ENCODE data around the gene BPIFB1. TPM values are rescaled to one million over a fixed set of nuclear protein-coding genes. Genes with fewer than 3 reads are reported as not detected.

Gene BPIFB1
- polyA plus RNA-seq, 1 donor (not counting 4 experiments of a cell fraction or from before 2014, with no cell fraction given), result not detected

- H3K4me1 ChIP-seq (ENCODE audit: control insufficient read depth, extremely low read depth, insufficient read depth, low read length), result no peaks in the 10 kb centered on the region
- DNase-seq (ENCODE audit: low read depth, low spot score), result no peak
- H3K9ac ChIP-seq (ENCODE audit: control insufficient read depth, extremely low read depth, insufficient read depth, low read length), result no peak overlapping the region
- H4K20me1 ChIP-seq (ENCODE audit: control insufficient read depth, extremely low read depth, insufficient read depth, low read length), result no peaks in the 10 kb centered on the region
- no peak overlapping the region for H3K4me3 ChIP-seq (ENCODE audit: control insufficient read depth in 2 of 3, extremely low read depth in 1 of 3, insufficient read depth in 2 of 3, low read depth in 1 of 3, low read length in 3 of 3)
- no peaks in the 10 kb centered on the region for H3K27me3 ChIP-seq (ENCODE audit: control insufficient read depth, extremely low read depth, insufficient read depth, low read length)
- TF ChIP-seq CTCF (optimal IDR thresholded peaks at IDR 0.05 in 1 of 3, IDR thresholded peaks at IDR 0.05 in 1 of 3, conservative IDR thresholded peaks at IDR 0.05 in 1 of 3; ENCODE audit: extremely low read depth in 1 of 3, insufficient read depth in 2 of 3, low read length in 3 of 3), result no peak
- TF ChIP-seq EZH2 (IDR thresholded peaks at IDR 0.05; ENCODE audit: low read length), result no peak
- no peaks in the 10 kb centered on the region for H3K36me3 ChIP-seq (ENCODE audit: control insufficient read depth in 2 of 2, extremely low read depth in 1 of 2, insufficient read depth in 2 of 2, low read length in 2 of 2)
- H3K79me2 ChIP-seq (ENCODE audit: control insufficient read depth, insufficient read depth, low read length), result no peaks in the 10 kb centered on the region
- no peak overlapping the region for H3K4me2 ChIP-seq (ENCODE audit: control insufficient read depth, extremely low read depth, insufficient read depth, low read depth, low read length)
- H3K9me1 ChIP-seq (ENCODE audit: control insufficient read depth, extremely low read depth, insufficient read depth, low read length), result no peaks in the 10 kb centered on the region
- H3K9me3 ChIP-seq (ENCODE audit: control insufficient read depth, low read depth, low read length), result no peaks in the 10 kb centered on the region
- no peak for FAIRE-seq
- dilution Hi-C loops (cut with MboI; ENCODE audit: extremely low pct_ligation_motif_present, low sequenced_read_pairs), result no loop called here
- H2AFZ ChIP-seq (ENCODE audit: control insufficient read depth, low read length), result no peak overlapping the region
- H3K27ac ChIP-seq (ENCODE audit: control insufficient read depth, insufficient read depth, low read length), result no peak overlapping the region
These were observed 23.8 kb downstream of the BPIFB1 start for GRCh38 chr20:33306807-33307206.

- no peak overlapping the region for H2AFZ ChIP-seq (ENCODE audit: control insufficient read depth, low read length)
- H3K36me3 ChIP-seq (ENCODE audit: control insufficient read depth in 2 of 2, extremely low read depth in 1 of 2, insufficient read depth in 2 of 2, low read length in 2 of 2), result no peaks in the 10 kb centered on the region
- H3K4me1 ChIP-seq (ENCODE audit: control insufficient read depth, extremely low read depth, insufficient read depth, low read length), result no peaks in the 10 kb centered on the region
- H3K4me3 ChIP-seq (ENCODE audit: control insufficient read depth in 2 of 3, extremely low read depth in 1 of 3, insufficient read depth in 2 of 3, low read depth in 1 of 3, low read length in 3 of 3), result no peak overlapping the region
- DNase-seq (ENCODE audit: low read depth, low spot score) (no peak), FAIRE-seq (no peak)
- H4K20me1 ChIP-seq (ENCODE audit: control insufficient read depth, extremely low read depth, insufficient read depth, low read length), result no peaks in the 10 kb centered on the region
- TF ChIP-seq EZH2 (IDR thresholded peaks at IDR 0.05; ENCODE audit: low read length) (no peak), CTCF (optimal IDR thresholded peaks at IDR 0.05 in 1 of 3, IDR thresholded peaks at IDR 0.05 in 1 of 3, conservative IDR thresholded peaks at IDR 0.05 in 1 of 3; ENCODE audit: extremely low read depth in 1 of 3, insufficient read depth in 2 of 3, low read length in 3 of 3) (no peak)
- H3K4me2 ChIP-seq (ENCODE audit: control insufficient read depth, extremely low read depth, insufficient read depth, low read depth, low read length), result no peak overlapping the region
- dilution Hi-C loops (cut with MboI; ENCODE audit: extremely low pct_ligation_motif_present, low sequenced_read_pairs), result no loop called here
- no peaks in the 10 kb centered on the region for H3K9me3 ChIP-seq (ENCODE audit: control insufficient read depth, low read depth, low read length)
- no peaks in the 10 kb centered on the region for H3K27me3 ChIP-seq (ENCODE audit: control insufficient read depth, extremely low read depth, insufficient read depth, low read length)
- no peaks in the 10 kb centered on the region for H3K79me2 ChIP-seq (ENCODE audit: control insufficient read depth, insufficient read depth, low read length)
- no peaks in the 10 kb centered on the region for H3K9me1 ChIP-seq (ENCODE audit: control insufficient read depth, extremely low read depth, insufficient read depth, low read length)
- no peak overlapping the region for H3K27ac ChIP-seq (ENCODE audit: control insufficient read depth, insufficient read depth, low read length)
- H3K9ac ChIP-seq (ENCODE audit: control insufficient read depth, extremely low read depth, insufficient read depth, low read length), result no peak overlapping the region
These were observed 25.7 kb downstream of the BPIFB1 start for GRCh38 chr20:33308668-33309067.
